GM21381 (cell line): ENCODE results near the gene SLC2A3.
"Not testable (repeated sequence)": the region's sequence is repeated elsewhere in the genome, so short reads cannot be mapped to it uniquely, and the experiment has no call there.

Experiments
- ATAC-seq: cut with Tn5 transposase; IDR thresholded peaks from one replicate; pipeline ENCODE4 v1.9.1; 2021; ENCODE audit warnings: mild to moderate bottlenecking, moderate library complexity; ENCODE audit not compliant: unreplicated experiment

The SLC2A3 gene

GRCh38 chr12:7917392-7918267 lies 18.4 kb downstream of the SLC2A3 start:
- no peak for ATAC-seq

- ATAC-seq: no peak
Measured at GRCh38 chr12:7916936-7917335, 19.1 kb downstream of the SLC2A3 start.

- no peak for ATAC-seq
Measured at GRCh38 chr12:7915661-7916403, 20.2 kb downstream of the SLC2A3 start.

- ATAC-seq: not testable (repeated sequence)
Measured at GRCh38 chr12:7910106-7910505, 25.9 kb downstream of the SLC2A3 start.

GRCh38 chr12:7907009-7907408 lies 29.0 kb downstream of the SLC2A3 start:
- no peak for ATAC-seq

GRCh38 chr12:7906303-7906702 lies 29.7 kb downstream of the SLC2A3 start:
- ATAC-seq: not testable (repeated sequence)

- not testable (repeated sequence) for ATAC-seq
Measured at GRCh38 chr12:7905600-7906125, 30.3 kb downstream of the SLC2A3 start.

GRCh38 chr12:7905071-7905470 lies 30.9 kb downstream of the SLC2A3 start:
- ATAC-seq: no peak

- not testable (repeated sequence) for ATAC-seq
Measured at GRCh38 chr12:7902416-7902815, 33.6 kb downstream of the SLC2A3 start.

GRCh38 chr12:7899755-7900154 lies 36.2 kb downstream of the SLC2A3 start:
- ATAC-seq: no peak

- not testable (repeated sequence) for ATAC-seq
Measured at GRCh38 chr12:7896726-7897125, 39.3 kb downstream of the SLC2A3 start.

- no peak for ATAC-seq
Measured at GRCh38 chr12:7892186-7892980, 43.6 kb downstream of the SLC2A3 start.

- ATAC-seq: no peak
Measured at GRCh38 chr12:7884689-7885088, 51.3 kb downstream of the SLC2A3 start.

- ATAC-seq: not testable (repeated sequence)
Measured at GRCh38 chr12:7881736-7882120, 54.3 kb downstream of the SLC2A3 start.

GRCh38 chr12:7880952-7881735 lies 54.8 kb downstream of the SLC2A3 start:
- not testable (repeated sequence) for ATAC-seq

GRCh38 chr12:7879246-7879645 lies 56.7 kb downstream of the SLC2A3 start:
- ATAC-seq: no peak

- ATAC-seq: no peak
Measured at GRCh38 chr12:7877420-7877819, 58.6 kb downstream of the SLC2A3 start.

- no peak for ATAC-seq
Measured at GRCh38 chr12:7872566-7873319, 63.2 kb downstream of the SLC2A3 start, which contains the start of gene SLC2A14. SLC2A14 (minus strand) TSS chr12:7872915; CDS start chr12:7869880, 3,035 bp downstream.

GRCh38 chr12:7870335-7870734 lies 65.7 kb downstream of the SLC2A3 start:
- ATAC-seq: no peak
